Naive thymus-derived CD4-positive, alpha-beta T cell (primary cell): ENCODE data around the gene OXNAD1. TPM values are rescaled to one million over a fixed set of nuclear protein-coding genes. Genes with fewer than 3 reads are reported as not detected.

ENCODE experiments used
- ATAC-seq: fragments of 150-1000 bp; cut with Tn5 transposase; 2 replicates; pipeline ENCODE4 v1.10.0; 2021; ENCODE audit warnings: mild to moderate bottlenecking, moderate library complexity
- CTCF ChIA-PET: fragments of 350-600 bp; sonication (Branson Sonifier 250); formaldehyde crosslinking; loops from one replicate; lab custom pipeline; 2021; ENCODE audit warnings: antibody characterized with exemption; lab: Charles Lee
- POLR2A ChIA-PET: fragments of 350-600 bp; sonication (Branson Sonifier 250); formaldehyde crosslinking; loops from one replicate; lab custom pipeline; 2021; ENCODE audit warnings: antibody characterized with exemption, inconsistent platforms; lab: Charles Lee
- DNase-seq, 9 donors: peaks; one replicate each; pipeline versions ENCODE4 v3.0.0 to v3.0.0-alpha.2; 2020 to 2022; ENCODE audit warnings: mixed read lengths in 1 of 9
- H3K27ac ChIP-seq: one replicate; pipeline ENCODE4 v1.7.0; 2013; ENCODE audit warnings: mild to moderate bottlenecking, low read depth, low read length, moderate library complexity
- H3K27me3 ChIP-seq, 2 donors: one replicate each; pipeline ENCODE4 v1.7.0; 2013; ENCODE audit warnings: low read length in 2 of 2, mild to moderate bottlenecking in 2 of 2, moderate library complexity in 2 of 2; ENCODE audit not compliant: control insufficient read depth in 2 of 2, insufficient read depth in 2 of 2
- H3K36me3 ChIP-seq, 3 experiments: 1 replicate in 2 of 3; 2 replicates in 1 of 3; pipeline ENCODE4 v1.7.0; 2013; ENCODE audit warnings: low read length in 3 of 3, mild to moderate bottlenecking in 3 of 3, moderate library complexity in 1 of 3; ENCODE audit not compliant: insufficient read depth in 3 of 3, control insufficient read depth in 2 of 3
- H3K4me1 ChIP-seq, 2 donors: one replicate each; pipeline ENCODE4 v1.7.0; 2013; ENCODE audit warnings: low read length in 2 of 2, mild to moderate bottlenecking in 2 of 2, moderate library complexity in 1 of 2; ENCODE audit not compliant: control insufficient read depth in 2 of 2, insufficient read depth in 2 of 2
- H3K4me3 ChIP-seq: 2 replicates; pipeline ENCODE4 v1.7.0; 2013; ENCODE audit warnings: mild to moderate bottlenecking, low read length
- H3K9me3 ChIP-seq, 3 experiments: 1 replicate in 2 of 3; 2 replicates in 1 of 3; pipeline ENCODE4 v1.7.0; 2013; ENCODE audit warnings: low read length in 3 of 3; ENCODE audit not compliant: control insufficient read depth in 2 of 3
- H3K27ac Mint-ChIP-seq, 9 donors: one replicate each; pipeline ENCODE4 v1.8.0; 2020 to 2022; ENCODE audit warnings: mixed read lengths in 9 of 9, mild to moderate bottlenecking in 8 of 9, moderate library complexity in 5 of 9, inconsistent platforms in 2 of 9
- H3K27me3 Mint-ChIP-seq, 5 donors: one replicate each; pipeline ENCODE4 v1.8.0; 2021 to 2022; ENCODE audit warnings: mixed read lengths in 5 of 5, mild to moderate bottlenecking in 1 of 5
- H3K36me3 Mint-ChIP-seq, 5 donors: one replicate each; pipeline ENCODE4 v1.8.0; 2020 to 2022; ENCODE audit warnings: mixed read lengths in 5 of 5, mild to moderate bottlenecking in 3 of 5, inconsistent platforms in 1 of 5
- H3K4me1 Mint-ChIP-seq, 7 donors: one replicate each; pipeline ENCODE4 v1.8.0; 2020 to 2022; ENCODE audit warnings: mixed read lengths in 7 of 7, mild to moderate bottlenecking in 3 of 7, inconsistent platforms in 1 of 7
- H3K4me3 Mint-ChIP-seq, 10 donors: one replicate each; pipeline ENCODE4 v1.8.0; 2020 to 2022; ENCODE audit warnings: mild to moderate bottlenecking in 10 of 10, mixed read lengths in 10 of 10, moderate library complexity in 6 of 10, inconsistent platforms in 2 of 10
- H3K9me3 Mint-ChIP-seq, 11 donors: one replicate each; pipeline ENCODE4 v1.8.0; 2020 to 2022; ENCODE audit warnings: mixed read lengths in 11 of 11, mild to moderate bottlenecking in 4 of 11, inconsistent platforms in 1 of 11, moderate library complexity in 1 of 11
- intact Hi-C, 2 donors: fragments of 100-400 bp; cut with micrococcal nuclease; formaldehyde crosslinking; loops; one replicate each; pipeline ENCODE4 v1.15.1; 2023
- polyA plus RNA-seq, 2 donors: library from polyadenylated mRNA; unstranded; fragments of 300-500 nt; fragmentation: Illumina TruSeq; gene quantifications; one replicate each; pipeline ENCODE4 v1.2.3, GENCODE V29; 2021
- total RNA-seq, 6 experiments: library from RNA in 5 of 6; stranded (reverse) in 5 of 6; gene quantifications; 1 replicate in 5 of 6; 2 replicates in 1 of 6; pipeline ENCODE4 v1.2.3 and lab custom pipeline; 2021 to 2026

OXNAD1 gene
- total and polyA plus RNA-seq, 7 experiments from 2014 or later: 80.3 to 171 (median 134) TPM

DNA sequence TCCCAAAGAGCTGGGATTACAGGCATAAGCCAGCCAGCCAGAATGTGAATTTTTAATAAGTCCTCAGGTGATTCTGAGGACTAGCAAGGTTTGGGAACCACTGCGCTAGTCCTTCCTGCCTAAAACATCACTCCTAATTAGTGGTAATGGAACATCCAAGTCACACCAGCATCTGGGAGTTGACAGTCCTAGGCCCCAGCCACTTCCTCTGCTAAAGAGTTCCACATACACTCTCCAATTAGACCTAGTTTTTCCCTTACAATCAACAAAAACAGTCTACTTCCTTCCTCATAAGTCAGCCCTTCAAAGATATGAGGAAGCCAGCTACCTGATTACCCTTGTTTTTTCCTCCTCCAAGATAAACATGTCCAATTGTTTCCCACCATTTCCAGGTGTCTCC is 78.1 kb downstream of the OXNAD1 start:
- ChIA-PET CTCF (interaction anchor here (1.2 kb wide), 1 partner anchor 53 kb away, joined by 3 read pairs; no protein-coding TSS in a partner anchor), POLR2A (interaction anchor here (1.5 to 2.2 kb wide), 2 partner anchors 10 to 18 kb away, joined by 3 to 6 read pairs; no protein-coding TSS in a partner anchor)
- no peaks in the 10 kb centered on the region for H3K27me3 ChIP-seq
- H3K27ac ChIP-seq: peak overlapping the region; percentile 52
- Mint-ChIP-seq H3K36me3 (peaks cover 22 to 78% (median 62%) of the 10 kb centered on the region in 5 donors), H3K27me3 (no peaks in the 10 kb centered on the region), H3K4me1 (peaks cover 40 to 89% (median 76%) of the 10 kb centered on the region in 7 donors), H3K9me3 (peaks cover 0 to 7% (median 0%) of the 10 kb centered on the region in 11 donors), H3K27ac (peak overlapping the region; percentile 63 to 94 (median 80)), H3K4me3 (peak overlapping the region in 4 of 10 donors; percentile 5 to 38 (median 21))
- no peaks in the 10 kb centered on the region for H3K9me3 ChIP-seq
- DNase-seq (no peak), ATAC-seq (no peak)
- H3K36me3 ChIP-seq: peaks cover 3 to 53% (median 10%) of the 10 kb centered on the region in 3 experiments
- intact Hi-C loops: no loop called here
- H3K4me3 ChIP-seq: no peak overlapping the region
- peaks cover 17 to 22% of the 10 kb centered on the region in 2 donors for H3K4me1 ChIP-seq

- intact Hi-C loops: no loop called here
- Histone ChIP-seq H3K4me3 (no peak overlapping the region), H3K36me3 (peaks cover 13 to 72% (median 22%) of the 10 kb centered on the region in 3 experiments), H3K4me1 (peaks cover 0 to 6% of the 10 kb centered on the region in 2 donors), H3K27me3 (no peaks in the 10 kb centered on the region), H3K27ac (peak overlapping the region; percentile 22), H3K9me3 (no peaks in the 10 kb centered on the region)
- Mint-ChIP-seq H3K27ac (peak overlapping the region; percentile 22 to 94 (median 80)), H3K36me3 (peaks cover 35 to 87% (median 68%) of the 10 kb centered on the region in 5 donors), H3K4me1 (peaks cover 20 to 87% (median 68%) of the 10 kb centered on the region in 7 donors), H3K4me3 (peak overlapping the region in 3 of 10 donors; percentile 7 to 60 (median 24)), H3K27me3 (no peaks in the 10 kb centered on the region), H3K9me3 (peaks cover 0 to 11% (median 0%) of the 10 kb centered on the region in 11 donors)
- no peak for ATAC-seq
- CTCF ChIA-PET: no interaction called here
- POLR2A ChIA-PET: interaction anchor here (1.5 kb wide), 1 partner anchor 8 kb away, joined by 5 read pairs; no protein-coding TSS in a partner anchor
- no peak for DNase-seq
Observed at GRCh38 chr3:16346413-16347081, 81.5 kb downstream of the OXNAD1 start.

GRCh38 chr3:16347548-16347947 is 82.5 kb downstream of the OXNAD1 start:
- ChIA-PET POLR2A (interaction anchor here (1.5 kb wide), 1 partner anchor 9 kb away, joined by 5 read pairs; no protein-coding TSS in a partner anchor), CTCF (interaction anchor here (0.6 kb wide), 1 partner anchor 240 kb away, joined by 3 read pairs; no protein-coding TSS in a partner anchor)
- peaks cover 13 to 73% (median 22%) of the 10 kb centered on the region in 3 experiments for H3K36me3 ChIP-seq
- H3K36me3 Mint-ChIP-seq: peaks cover 35 to 83% (median 68%) of the 10 kb centered on the region in 5 donors
- peak overlapping the region; percentile 1 to 94 (median 80) for H3K27ac Mint-ChIP-seq
- ATAC-seq (no peak), DNase-seq (no peak)
- no peaks in the 10 kb centered on the region for H3K9me3 ChIP-seq
- no peaks in the 10 kb centered on the region for H3K27me3 ChIP-seq
- H3K4me3 ChIP-seq: no peak overlapping the region
- H3K27me3 Mint-ChIP-seq: no peaks in the 10 kb centered on the region
- H3K4me3 Mint-ChIP-seq: peak overlapping the region in 2 of 10 donors; percentile 4 to 24
- peaks cover 0 to 11% (median 0%) of the 10 kb centered on the region in 11 donors for H3K9me3 Mint-ChIP-seq
- intact Hi-C loops: no loop called here
- H3K27ac ChIP-seq: peak overlapping the region; percentile 27
- H3K4me1 Mint-ChIP-seq: peaks cover 22 to 92% (median 75%) of the 10 kb centered on the region in 7 donors
- peaks cover 0 to 6% of the 10 kb centered on the region in 2 donors for H3K4me1 ChIP-seq

- H3K9me3 ChIP-seq: no peaks in the 10 kb centered on the region
- Mint-ChIP-seq H3K4me1 (peaks cover 22 to 89% (median 72%) of the 10 kb centered on the region in 7 donors), H3K27me3 (no peaks in the 10 kb centered on the region), H3K27ac (peak overlapping the region in 8 of 9 donors; percentile 28 to 78 (median 64)), H3K4me3 (peak overlapping the region in 1 of 10 donors; percentile 9), H3K9me3 (peaks cover 0 to 4% (median 0%) of the 10 kb centered on the region in 11 donors), H3K36me3 (peaks cover 36 to 83% (median 58%) of the 10 kb centered on the region in 5 donors)
- DNase-seq: no peak
- H3K27me3 ChIP-seq: no peaks in the 10 kb centered on the region
- intact Hi-C loops: no loop called here
- peaks cover 13 to 76% (median 17%) of the 10 kb centered on the region in 3 experiments for H3K36me3 ChIP-seq
- ATAC-seq: no peak
- no peak overlapping the region for H3K4me3 ChIP-seq
- H3K27ac ChIP-seq: no peak overlapping the region
- POLR2A ChIA-PET: interaction anchor here (0.5 to 1.0 kb wide), 2 partner anchors 14 to 33 kb away, joined by 3 read pairs; no protein-coding TSS in a partner anchor
- CTCF ChIA-PET: no interaction called here
- peaks cover 0 to 6% of the 10 kb centered on the region in 2 donors for H3K4me1 ChIP-seq
Observed at GRCh38 chr3:16349986-16350596, 85.1 kb downstream of the OXNAD1 start.

- H3K27me3 Mint-ChIP-seq: no peaks in the 10 kb centered on the region
- peaks cover 36 to 82% (median 55%) of the 10 kb centered on the region in 5 donors for H3K36me3 Mint-ChIP-seq
- ATAC-seq (no peak), DNase-seq (no peak)
- intact Hi-C loops: no loop called here
- peaks cover 23 to 83% (median 71%) of the 10 kb centered on the region in 7 donors for H3K4me1 Mint-ChIP-seq
- H3K4me3 Mint-ChIP-seq: peak overlapping the region in 1 of 10 donors; percentile 9
- Histone ChIP-seq H3K27me3 (no peaks in the 10 kb centered on the region), H3K9me3 (no peaks in the 10 kb centered on the region), H3K4me3 (no peak overlapping the region), H3K27ac (no peak overlapping the region), H3K4me1 (peaks cover 0 to 6% of the 10 kb centered on the region in 2 donors), H3K36me3 (peaks cover 13 to 76% (median 17%) of the 10 kb centered on the region in 3 experiments)
- peak overlapping the region; percentile 22 to 82 (median 66) for H3K27ac Mint-ChIP-seq
- peaks cover 0 to 4% (median 0%) of the 10 kb centered on the region in 11 donors for H3K9me3 Mint-ChIP-seq
- ChIA-PET CTCF (no interaction called here), POLR2A (interaction anchor here (1.0 kb wide), 1 partner anchor 32 kb away, joined by 3 read pairs; no protein-coding TSS in a partner anchor)
Observed at GRCh38 chr3:16350597-16351318, 85.7 kb downstream of the OXNAD1 start.
